HG03521 (cell line): ENCODE measurements around the gene ZDHHC16.
"Not testable (repeated sequence)": the region's sequence is repeated elsewhere in the genome, so short reads cannot be mapped to it uniquely, and the experiment has no call there.

Experiments used
- ATAC-seq: cut with Tn5 transposase; IDR thresholded peaks from one replicate; pipeline ENCODE4 v1.9.1; 2021; ENCODE audit warnings: mild to moderate bottlenecking, moderate library complexity; ENCODE audit not compliant: unreplicated experiment

The ZDHHC16 gene

GRCh38 chr10:97445722-97446639, at the start of gene ZDHHC16, which contains the start of gene EXOSC1:
TSS of gene ZDHHC16 (plus strand) at chr10:97446175. CDS start at chr10:97451676, 5,501 bp downstream.
TSS of gene EXOSC1 (minus strand) at chr10:97446006. CDS start at chr10:97445985, 21 bp downstream.
- ATAC-seq, result peak; percentile 95

DNA sequence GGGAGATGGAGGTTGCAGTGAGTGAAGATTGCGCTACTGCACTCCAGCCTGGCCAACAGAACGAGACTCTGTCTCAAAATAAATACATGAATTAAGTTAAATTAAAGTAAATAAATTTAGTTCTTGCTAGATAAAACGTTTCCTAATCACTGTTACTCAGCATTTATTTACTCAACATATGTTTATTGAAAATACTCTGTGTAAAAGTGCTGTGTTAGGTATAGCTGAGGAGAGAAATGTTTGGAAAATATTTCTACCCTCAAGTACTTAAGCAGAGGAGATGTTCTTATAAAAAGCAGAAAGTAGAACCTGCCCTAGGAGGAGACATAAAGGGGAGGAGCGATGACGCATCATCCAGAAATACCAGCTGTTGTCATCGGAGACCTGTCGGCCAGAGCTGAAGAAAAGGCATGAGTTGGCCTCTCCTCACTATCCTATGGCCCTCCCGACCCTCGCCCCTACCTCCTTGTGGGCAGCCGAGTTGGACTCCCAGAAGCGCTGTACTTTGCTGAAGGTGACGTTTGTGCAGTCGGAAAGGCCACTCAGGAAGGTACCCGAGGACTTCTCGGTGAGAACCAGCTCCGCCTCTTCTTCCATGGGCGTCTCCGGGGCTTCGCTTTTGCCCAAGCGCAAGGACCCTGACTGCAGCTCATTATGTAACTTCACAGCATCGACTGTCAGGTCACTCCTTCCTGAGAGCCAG, 46.0 kb upstream of the ZDHHC16 start:
- ATAC-seq, result no peak

GRCh38 chr10:97400665-97401454, 45.1 kb upstream of the ZDHHC16 start, which contains the start of gene RRP12:
TSS of gene RRP12 (minus strand) at chr10:97401340. CDS start at chr10:97401231, 109 bp downstream.
- ATAC-seq, result peak; percentile 92

DNA sequence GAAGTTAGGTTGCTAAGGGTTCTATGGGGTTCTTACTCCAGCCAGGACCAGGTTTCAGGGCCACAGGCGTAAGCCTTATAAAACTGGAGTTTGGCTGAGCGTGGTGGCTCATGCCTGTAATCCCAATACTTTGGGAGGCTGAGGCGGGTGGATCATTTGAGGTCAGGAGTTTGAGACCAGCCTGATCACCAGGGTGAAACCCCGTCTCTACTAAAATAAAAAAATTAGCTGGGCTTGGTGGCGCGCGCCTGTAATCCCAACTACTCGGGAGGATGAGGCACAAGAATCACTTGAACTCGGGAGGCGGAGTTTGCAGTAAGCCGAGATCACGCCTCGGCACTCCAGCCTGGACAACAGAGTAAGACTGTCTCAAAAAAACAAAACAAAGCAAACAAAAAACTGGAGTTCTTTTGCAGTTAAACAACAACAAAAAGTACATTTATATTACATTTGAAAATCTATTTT, 44.5 kb upstream of the ZDHHC16 start:
- ATAC-seq, result no peak

DNA sequence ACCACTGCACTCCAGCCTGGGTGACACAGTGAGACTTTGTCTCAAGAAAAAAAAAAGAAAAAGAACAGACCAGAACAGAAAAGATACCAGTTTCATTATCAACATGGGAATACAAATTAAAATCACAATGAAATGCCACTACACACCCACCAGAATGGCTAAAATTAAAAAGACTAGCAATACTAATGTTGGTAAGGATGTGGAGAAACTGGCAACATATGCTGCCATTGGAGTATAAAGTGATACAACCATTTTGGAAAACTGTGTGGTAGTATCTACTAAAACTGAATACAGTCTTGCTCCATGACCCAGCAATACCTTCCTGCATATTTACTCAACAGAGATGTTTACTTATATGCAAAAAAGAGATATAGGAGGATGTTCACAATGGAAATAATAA, 41.9 kb upstream of the ZDHHC16 start:
- ATAC-seq, result no peak

GRCh38 chr10:97406064-97406463, 39.9 kb upstream of the ZDHHC16 start:
- ATAC-seq, result no peak

DNA sequence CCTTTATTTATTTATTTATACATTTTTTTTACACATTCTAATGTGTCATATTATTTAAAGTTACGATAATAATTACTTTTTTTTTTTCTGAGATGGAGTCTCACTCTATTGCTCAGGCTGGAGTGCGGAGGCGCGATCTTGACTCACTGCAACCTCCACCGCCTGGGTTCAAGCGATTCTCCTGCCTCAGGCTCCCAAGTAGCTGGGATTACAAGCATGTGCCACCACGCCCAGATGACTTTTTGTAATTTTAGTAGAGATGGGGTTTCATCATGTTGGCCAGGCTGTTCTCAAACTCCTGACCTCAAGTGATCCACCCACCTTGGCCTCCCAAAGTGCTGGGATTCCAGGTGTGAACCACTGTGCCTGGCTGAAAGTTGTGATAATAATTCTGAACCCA, 39.5 kb upstream of the ZDHHC16 start:
- not testable (repeated sequence) for ATAC-seq

DNA sequence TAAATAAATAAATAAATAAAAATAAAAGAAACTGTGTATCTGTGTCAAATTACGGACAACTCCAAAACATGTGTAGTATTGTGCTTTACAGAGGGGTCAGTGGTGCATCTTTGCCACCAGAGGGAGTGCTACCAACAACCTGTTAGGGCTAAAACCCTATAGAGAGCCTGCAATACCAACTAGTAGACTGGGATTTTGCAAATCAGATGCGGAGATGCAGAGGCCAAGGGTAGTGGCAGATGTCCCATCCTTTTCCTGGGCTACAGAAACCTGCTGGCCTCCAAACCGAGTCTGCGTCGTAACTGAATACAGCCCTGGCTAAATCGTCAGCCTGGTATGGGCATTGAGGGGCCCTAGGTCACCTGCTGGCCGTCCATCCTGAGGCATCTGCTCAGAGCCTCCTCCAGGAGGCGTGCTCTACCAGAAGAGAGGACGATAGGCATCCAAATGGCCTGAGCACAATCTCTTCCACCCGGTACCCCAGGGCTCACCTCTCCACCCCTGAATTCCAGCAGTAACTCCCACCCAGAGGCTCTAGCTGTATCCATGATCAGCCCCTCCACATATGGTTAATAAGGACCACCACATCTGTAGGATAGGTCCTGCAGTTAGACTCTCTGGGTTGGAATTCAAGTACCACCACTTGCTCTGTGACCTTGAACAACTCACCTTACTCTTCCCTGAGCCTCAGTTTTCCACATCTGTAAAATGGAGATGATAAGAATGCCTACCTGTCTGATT, 38.6 kb upstream of the ZDHHC16 start:
- peak; percentile 83 for ATAC-seq

DNA sequence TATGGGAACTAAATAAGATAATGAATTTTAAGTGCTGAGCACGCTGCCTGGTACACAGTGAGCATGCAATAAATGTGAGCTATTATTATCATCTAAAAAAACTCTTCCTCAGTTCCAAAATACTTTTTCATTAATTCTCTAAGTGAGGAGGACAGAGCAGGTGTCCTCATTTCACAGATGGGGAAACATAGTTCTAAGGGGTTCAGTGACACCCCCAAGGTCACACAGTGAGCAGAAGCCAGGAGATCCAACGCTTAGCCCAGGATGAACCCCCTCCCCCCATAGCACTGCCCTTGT, 38.1 kb upstream of the ZDHHC16 start:
- no peak for ATAC-seq

GRCh38 chr10:97408496-97408992, 37.4 kb upstream of the ZDHHC16 start:
- ATAC-seq, result no peak

GRCh38 chr10:97411406-97411805, 34.6 kb upstream of the ZDHHC16 start:
- ATAC-seq, result no peak

GRCh38 chr10:97412891-97413304, 33.1 kb upstream of the ZDHHC16 start:
- ATAC-seq, result no peak

GRCh38 chr10:97416565-97416964, 29.4 kb upstream of the ZDHHC16 start:
- no peak for ATAC-seq

GRCh38 chr10:97423757-97424098, 22.2 kb upstream of the ZDHHC16 start:
- ATAC-seq, result not testable (repeated sequence)

DNA sequence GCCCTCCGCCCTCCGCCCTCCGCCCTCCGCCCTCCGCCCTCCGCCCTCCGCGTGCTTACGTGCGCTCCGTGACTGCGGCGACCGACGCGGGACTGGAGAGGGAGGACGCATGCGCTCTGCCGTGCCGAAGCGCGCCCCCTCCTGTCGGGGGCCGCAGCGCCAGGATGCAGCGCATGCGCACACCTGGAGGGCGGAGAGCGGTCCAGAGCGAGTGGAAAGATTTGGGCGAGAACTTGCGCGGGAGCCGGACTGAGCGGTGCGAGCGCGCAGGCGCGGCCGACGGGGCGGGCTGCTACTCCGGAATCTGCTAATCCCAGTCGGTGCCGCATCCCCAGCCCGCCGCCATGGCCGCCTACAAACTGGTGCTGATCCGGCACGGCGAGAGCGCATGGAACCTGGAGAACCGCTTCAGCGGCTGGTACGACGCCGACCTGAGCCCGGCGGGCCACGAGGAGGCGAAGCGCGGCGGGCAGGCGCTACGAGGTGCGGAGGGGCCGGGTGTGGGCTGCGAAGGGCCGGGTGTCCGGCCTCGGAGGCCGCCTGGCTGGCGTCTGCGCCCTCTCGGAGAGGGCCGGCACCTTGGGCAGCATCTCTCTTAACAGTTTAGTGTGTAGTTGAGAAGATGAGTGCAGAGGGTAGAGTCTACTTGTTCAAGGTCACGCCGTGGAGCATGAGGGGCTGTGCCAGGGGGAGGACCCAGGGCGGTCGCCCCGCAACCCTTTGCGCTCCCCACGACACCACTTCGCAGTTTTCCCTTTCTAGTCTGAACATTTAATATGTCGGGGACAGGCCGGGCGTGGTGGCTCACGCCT, 19.8 kb upstream of the ZDHHC16 start, which contains the start of gene PGAM1:
Gene PGAM1 (plus strand): TSS at position 228 of the 812 bp plus-strand sequence. CDS start 117 bp downstream, at position 345.
- peak; percentile 84 for ATAC-seq

DNA sequence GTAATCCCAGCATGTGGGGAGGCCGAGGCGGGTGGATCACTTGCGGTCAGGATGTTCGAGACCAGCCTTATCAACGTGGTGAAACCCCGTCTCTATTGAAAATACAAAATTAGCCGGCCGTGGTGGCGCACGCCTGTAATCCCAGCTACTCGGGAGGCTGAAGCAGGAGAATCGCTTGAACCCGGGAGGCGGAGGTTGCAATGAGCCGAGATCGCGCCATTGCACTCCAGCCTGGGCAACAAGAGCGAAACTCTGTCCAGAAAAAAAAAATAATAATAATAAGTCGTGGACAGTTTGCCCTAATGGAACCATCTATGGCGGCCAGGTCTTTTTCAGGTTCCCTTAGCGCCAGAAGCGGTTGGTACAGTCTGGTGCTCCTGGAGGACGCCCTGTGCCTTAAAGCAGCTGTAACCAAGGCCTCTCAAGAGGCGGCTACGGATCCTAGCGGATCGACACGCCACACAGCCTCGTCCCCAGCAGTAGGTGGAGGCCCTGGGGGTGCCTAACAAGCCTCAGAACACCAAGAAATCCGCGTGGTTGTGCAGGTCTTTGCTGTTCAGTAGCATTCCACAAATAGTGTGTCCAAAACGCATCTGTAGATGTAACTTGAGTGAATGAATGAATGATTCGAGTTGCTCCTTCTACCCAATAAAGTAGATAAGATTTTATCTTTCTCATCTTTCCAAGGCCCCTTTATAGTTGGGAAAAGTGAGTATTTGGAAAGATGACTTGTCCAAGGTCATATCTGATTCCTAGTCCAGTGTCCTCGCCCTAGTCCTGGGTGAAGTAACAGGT, 19.0 kb upstream of the ZDHHC16 start:
- no peak for ATAC-seq

GRCh38 chr10:97427571-97428179, 18.3 kb upstream of the ZDHHC16 start:
- ATAC-seq, result no peak

DNA sequence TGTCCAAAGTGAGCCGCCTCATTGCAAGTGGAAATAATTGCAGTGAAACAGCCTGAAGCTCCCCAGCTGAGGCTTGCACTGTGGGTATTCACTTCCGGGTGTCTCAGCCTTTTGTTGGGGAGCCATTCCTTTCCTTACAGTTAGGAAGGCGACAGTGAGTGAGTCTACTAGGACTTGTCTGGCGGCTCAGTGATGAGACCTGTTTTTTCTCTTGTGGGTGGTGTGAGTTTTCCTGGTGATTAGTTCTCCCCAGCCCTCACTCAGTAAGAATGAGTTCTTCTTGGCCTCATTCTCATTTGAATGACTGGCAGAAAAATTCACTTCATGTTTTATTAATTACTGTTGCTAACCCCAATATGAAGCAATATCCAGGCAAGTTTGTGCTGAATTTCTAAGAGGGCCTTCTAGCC, 17.4 kb upstream of the ZDHHC16 start:
- no peak for ATAC-seq
